ENCODE results near the gene SRPK2.

DNA sequence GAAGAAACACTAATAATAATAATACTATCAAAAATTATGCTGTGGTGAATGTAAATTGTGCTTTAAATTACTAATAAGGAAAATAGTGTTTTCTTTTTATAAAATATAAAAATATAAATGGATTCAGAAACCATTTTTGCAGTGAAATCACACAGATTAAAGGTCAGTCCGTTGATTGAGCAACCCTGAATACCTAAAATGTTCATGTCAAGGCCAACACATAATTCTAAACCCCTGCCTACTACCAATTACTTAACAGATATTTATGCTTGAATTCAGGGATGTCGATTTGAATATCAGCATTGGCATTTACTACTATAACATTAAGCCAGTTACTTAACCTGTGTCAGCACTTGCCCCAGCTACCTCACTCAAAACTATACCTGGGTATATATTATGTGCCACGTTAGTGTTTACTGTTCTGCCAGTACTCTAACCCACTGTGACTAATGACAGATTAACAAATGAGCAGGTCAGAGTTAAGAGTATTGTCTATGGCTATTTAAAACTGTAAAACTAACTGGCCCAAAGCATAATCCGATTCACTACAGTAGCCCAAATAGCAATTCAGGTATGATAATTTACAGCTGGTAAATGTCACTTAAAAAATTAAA lies 209.7 kb downstream of the SRPK2 start:
- TF ChIP-seq, protein P1, sequence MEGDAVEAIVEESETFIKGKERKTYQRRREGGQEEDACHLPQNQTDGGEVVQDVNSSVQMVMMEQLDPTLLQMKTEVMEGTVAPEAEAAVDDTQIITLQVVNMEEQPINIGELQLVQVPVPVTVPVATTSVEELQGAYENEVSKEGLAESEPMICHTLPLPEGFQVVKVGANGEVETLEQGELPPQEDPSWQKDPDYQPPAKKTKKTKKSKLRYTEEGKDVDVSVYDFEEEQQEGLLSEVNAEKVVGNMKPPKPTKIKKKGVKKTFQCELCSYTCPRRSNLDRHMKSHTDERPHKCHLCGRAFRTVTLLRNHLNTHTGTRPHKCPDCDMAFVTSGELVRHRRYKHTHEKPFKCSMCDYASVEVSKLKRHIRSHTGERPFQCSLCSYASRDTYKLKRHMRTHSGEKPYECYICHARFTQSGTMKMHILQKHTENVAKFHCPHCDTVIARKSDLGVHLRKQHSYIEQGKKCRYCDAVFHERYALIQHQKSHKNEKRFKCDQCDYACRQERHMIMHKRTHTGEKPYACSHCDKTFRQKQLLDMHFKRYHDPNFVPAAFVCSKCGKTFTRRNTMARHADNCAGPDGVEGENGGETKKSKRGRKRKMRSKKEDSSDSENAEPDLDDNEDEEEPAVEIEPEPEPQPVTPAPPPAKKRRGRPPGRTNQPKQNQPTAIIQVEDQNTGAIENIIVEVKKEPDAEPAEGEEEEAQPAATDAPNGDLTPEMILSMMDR (IDR thresholded peaks at IDR 0.05; ENCODE audit: low read length): no peak
- TF ChIP-seq EZH2 (IDR thresholded peaks at IDR 0.05; ENCODE audit: borderline replicate concordance, low read length): no peak

All from OCI-LY1 (cell line).